ENCODE data around the gene PPP1R37. TPM values are rescaled to one million over a fixed set of nuclear protein-coding genes. Genes with fewer than 3 reads are reported as not detected.

The PPP1R37 gene
- total RNA-seq, 2 experiments from 2014 or later, result 20.9 to 21.2 TPM

DNA sequence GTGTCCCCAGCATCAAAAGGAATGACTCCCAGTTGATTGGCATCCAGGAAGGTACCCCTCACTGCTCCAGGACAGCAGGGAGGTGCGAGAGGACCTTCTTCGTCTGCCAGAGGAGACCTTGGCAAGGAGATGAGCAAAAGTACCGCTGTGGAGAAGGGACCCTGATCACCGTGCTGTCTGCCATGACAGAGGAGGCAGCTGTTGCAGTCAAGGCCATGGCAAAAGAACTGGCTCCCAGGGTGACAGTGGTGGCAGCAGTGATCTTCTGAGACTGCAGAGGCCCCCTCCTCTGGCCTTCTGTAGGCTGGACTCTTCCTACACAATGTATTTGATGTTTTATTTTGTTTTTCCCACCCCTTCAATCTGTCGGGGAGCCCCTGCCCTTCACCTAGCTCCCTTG, 35.8 kb downstream of the PPP1R37 start:
- CTCF ChIA-PET, result interaction anchor here (1.1 kb wide), 1 partner anchor 9 kb away, joined by 3 read pairs; no protein-coding TSS in a partner anchor
- Mint-ChIP-seq H3K9me3 (no peaks in the 10 kb centered on the region), H3K36me3 (ENCODE audit: low read depth) (no peaks in the 10 kb centered on the region), H3K4me1 (ENCODE audit: low read depth) (peaks cover 16% of the 10 kb centered on the region), H3K27me3 (no peaks in the 10 kb centered on the region), H3K27ac (no peak overlapping the region), H3K4me3 (no peak overlapping the region)
- intact Hi-C loops (cut with micrococcal nuclease), result no loop called here
- POLR2A ChIA-PET, result interaction anchor here (1.2 kb wide), 1 partner anchor 38 kb away, joined by 3 read pairs; no protein-coding TSS in a partner anchor
- no peak for DNase-seq
- no peak for ATAC-seq
- TF ChIP-seq, protein P1, sequence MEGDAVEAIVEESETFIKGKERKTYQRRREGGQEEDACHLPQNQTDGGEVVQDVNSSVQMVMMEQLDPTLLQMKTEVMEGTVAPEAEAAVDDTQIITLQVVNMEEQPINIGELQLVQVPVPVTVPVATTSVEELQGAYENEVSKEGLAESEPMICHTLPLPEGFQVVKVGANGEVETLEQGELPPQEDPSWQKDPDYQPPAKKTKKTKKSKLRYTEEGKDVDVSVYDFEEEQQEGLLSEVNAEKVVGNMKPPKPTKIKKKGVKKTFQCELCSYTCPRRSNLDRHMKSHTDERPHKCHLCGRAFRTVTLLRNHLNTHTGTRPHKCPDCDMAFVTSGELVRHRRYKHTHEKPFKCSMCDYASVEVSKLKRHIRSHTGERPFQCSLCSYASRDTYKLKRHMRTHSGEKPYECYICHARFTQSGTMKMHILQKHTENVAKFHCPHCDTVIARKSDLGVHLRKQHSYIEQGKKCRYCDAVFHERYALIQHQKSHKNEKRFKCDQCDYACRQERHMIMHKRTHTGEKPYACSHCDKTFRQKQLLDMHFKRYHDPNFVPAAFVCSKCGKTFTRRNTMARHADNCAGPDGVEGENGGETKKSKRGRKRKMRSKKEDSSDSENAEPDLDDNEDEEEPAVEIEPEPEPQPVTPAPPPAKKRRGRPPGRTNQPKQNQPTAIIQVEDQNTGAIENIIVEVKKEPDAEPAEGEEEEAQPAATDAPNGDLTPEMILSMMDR (IDR thresholded peaks at IDR 0.05), result no peak

DNA sequence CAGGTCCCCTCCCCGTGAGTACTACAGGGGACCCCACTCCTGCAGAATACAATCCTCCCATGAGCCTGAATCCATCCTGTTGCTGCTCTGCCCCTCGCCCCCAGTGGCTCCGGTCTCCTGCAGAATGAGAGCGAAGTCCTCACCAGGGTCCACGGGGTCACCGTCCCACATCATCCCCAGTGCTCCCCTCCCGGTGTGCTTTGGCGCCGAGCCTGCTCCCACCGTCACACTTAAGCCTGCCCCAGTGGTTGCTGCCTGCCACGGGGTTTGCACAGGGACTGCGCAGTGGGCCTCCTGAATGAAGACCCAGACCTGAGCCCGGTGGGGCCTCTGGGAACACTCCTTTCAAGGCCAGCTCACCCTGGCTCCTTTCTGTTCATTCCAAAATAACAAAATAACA, 37.3 kb downstream of the PPP1R37 start:
- Mint-ChIP-seq H3K27ac (no peak overlapping the region), H3K4me1 (ENCODE audit: low read depth) (peaks cover 16% of the 10 kb centered on the region), H3K36me3 (ENCODE audit: low read depth) (no peaks in the 10 kb centered on the region), H3K4me3 (no peak overlapping the region), H3K27me3 (no peaks in the 10 kb centered on the region), H3K9me3 (no peaks in the 10 kb centered on the region)
- ChIA-PET CTCF (interaction anchor here (1.1 kb wide), 1 partner anchor 27 kb away, joined by 3 read pairs; no protein-coding TSS in a partner anchor), POLR2A (no interaction called here)
- no peak for ATAC-seq
- TF ChIP-seq, protein P1 (IDR thresholded peaks at IDR 0.05), result no peak
- no peak for DNase-seq
- intact Hi-C loops (cut with micrococcal nuclease), result no loop called here

DNA sequence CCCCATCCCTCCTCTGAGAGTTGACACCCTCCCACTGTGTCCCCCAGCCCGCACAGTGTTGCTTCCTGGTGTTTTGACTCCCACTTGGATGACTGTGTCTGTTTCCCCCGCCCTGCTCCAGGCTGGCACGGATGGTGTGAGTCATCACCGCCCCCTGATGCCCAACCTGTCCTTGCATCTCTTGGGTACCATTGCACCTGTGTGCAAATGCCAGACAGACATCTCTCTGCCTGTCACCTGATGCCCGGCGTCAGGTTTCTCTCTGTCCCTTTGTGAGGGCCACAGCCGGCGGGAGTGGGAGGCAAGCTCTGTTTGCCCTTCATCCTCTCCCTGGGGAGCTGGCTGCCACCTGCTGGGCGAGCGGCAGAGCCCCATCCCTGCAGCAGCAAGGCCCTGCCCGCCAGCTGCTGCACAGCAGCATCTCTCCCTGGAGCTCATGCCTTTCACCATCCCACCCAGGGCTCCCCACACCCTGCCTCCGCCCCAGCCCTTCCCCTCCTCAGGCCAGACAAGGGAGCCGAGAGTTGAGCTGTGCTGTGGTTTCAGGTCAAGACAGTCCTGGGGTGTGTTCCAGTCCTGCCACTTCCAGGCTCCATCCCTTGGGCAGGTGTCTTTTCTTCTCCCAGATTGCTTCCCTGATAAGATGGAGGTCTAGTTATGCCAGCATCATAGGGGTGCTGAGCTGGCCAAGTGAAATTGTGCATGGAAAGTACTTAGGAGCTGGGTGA, 38.1 kb downstream of the PPP1R37 start:
- TF ChIP-seq, protein P1 (IDR thresholded peaks at IDR 0.05), result no peak
- POLR2A ChIA-PET, result interaction anchor here (0.7 to 0.9 kb wide), 2 partner anchors 54 to 136 kb away, joined by 3 read pairs; no protein-coding TSS in a partner anchor
- H3K9me3 Mint-ChIP-seq, result no peaks in the 10 kb centered on the region
- no peaks in the 10 kb centered on the region for H3K36me3 Mint-ChIP-seq (ENCODE audit: low read depth)
- ATAC-seq (no peak), DNase-seq (no peak)
- H3K27me3 Mint-ChIP-seq, result no peaks in the 10 kb centered on the region
- H3K27ac Mint-ChIP-seq, result no peak overlapping the region
- intact Hi-C loops (cut with micrococcal nuclease), result no loop called here
- H3K4me3 Mint-ChIP-seq, result no peak overlapping the region
- CTCF ChIA-PET, result interaction anchor here (0.9 to 1.1 kb wide), 2 partner anchors 12 to 27 kb away, joined by 3 to 4 read pairs; no protein-coding TSS in a partner anchor
- peaks cover 11% of the 10 kb centered on the region for H3K4me1 Mint-ChIP-seq (ENCODE audit: low read depth)

DNA sequence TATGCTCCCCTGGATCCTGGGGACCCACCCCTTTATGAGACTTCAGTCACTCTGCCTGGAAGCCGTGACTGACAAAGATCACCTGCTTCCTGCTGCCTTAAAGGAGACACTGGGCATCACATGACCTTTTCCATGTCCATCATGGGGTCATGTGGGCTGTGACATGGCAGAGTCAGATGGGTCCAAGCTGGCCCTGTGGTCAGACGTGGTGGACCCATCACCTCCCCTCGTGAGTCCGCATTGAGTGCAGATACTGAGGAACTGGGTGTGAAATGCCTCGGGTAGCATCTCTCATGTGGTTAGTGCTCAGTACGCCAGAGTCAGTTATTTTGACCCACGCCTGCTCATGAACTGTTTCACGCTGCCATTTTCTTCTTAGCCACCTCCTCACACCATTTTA, 40.7 kb downstream of the PPP1R37 start:
- ChIA-PET CTCF (no interaction called here), POLR2A (no interaction called here)
- no peaks in the 10 kb centered on the region for H3K9me3 Mint-ChIP-seq
- ATAC-seq, result no peak
- DNase-seq, result no peak
- TF ChIP-seq, protein P1 (IDR thresholded peaks at IDR 0.05), result no peak
- peaks cover 3% of the 10 kb centered on the region for H3K4me1 Mint-ChIP-seq (ENCODE audit: low read depth)
- intact Hi-C loops (cut with micrococcal nuclease), result no loop called here
- no peaks in the 10 kb centered on the region for H3K36me3 Mint-ChIP-seq (ENCODE audit: low read depth)
- peak overlapping the region; percentile 3 for H3K27ac Mint-ChIP-seq
- no peak overlapping the region for H3K4me3 Mint-ChIP-seq
- no peaks in the 10 kb centered on the region for H3K27me3 Mint-ChIP-seq

DNA sequence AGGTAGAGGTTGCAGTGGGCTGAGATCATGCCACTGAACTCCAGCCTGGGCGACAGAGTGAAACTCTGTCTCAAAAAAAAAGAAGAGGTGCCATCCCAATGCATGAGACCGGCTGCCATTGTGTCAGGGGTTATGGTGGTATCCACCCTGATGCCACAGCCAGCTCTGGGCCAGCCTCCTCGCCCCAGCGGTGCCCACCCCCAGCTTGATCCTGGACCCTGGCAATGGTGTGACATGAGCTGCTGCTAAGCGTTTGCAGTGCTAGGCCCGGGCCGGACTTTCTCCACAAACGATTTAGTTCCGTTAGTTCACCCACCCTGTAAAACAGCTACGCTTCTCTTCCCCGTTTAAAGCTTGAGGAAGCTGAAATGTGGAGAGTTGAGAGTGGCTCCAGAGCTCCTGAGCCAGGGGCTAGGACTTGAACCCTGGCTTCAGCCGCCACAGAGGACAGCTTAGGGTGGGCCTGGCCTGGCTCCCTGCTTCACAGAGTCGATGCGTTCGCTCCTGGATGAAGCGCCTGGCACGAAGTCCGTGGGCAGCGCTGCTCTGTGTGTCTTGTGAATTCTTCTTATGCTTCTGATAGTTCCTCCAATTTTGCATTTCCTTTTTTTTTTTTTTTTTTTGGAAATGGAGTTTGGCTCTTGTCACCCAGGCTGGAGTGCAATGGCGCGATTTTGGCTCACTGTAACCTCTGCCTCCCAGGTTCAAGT, 42.4 kb downstream of the PPP1R37 start:
- Mint-ChIP-seq H3K27ac (no peak overlapping the region), H3K4me1 (ENCODE audit: low read depth) (peaks cover 3% of the 10 kb centered on the region), H3K9me3 (no peaks in the 10 kb centered on the region), H3K4me3 (no peak overlapping the region), H3K27me3 (no peaks in the 10 kb centered on the region), H3K36me3 (ENCODE audit: low read depth) (no peaks in the 10 kb centered on the region)
- POLR2A ChIA-PET, result no interaction called here
- ATAC-seq (no peak), DNase-seq (no peak)
- TF ChIP-seq, protein P1 (IDR thresholded peaks at IDR 0.05), result no peak
- intact Hi-C loops (cut with micrococcal nuclease), result no loop called here
- CTCF ChIA-PET, result interaction anchor here (2.9 kb wide), 1 partner anchor 9 kb away, joined by 10 read pairs; no protein-coding TSS in a partner anchor
